Head of caudate nucleus (tissue), 42 donors: ENCODE data around the gene OPRL1.

Source experiments
- DNase-seq, 42 donors: peaks; one replicate each; pipeline versions ENCODE4 v3.0.0 to v3.0.0-alpha.2; 2020 to 2021; ENCODE audit warnings: mixed read lengths in 7 of 42
- intact Hi-C: fragments of 100-400 bp; cut with DNase I; formaldehyde crosslinking; loops from one replicate; pipeline ENCODE4 v1.15.0; 2022

The OPRL1 gene

DNA sequence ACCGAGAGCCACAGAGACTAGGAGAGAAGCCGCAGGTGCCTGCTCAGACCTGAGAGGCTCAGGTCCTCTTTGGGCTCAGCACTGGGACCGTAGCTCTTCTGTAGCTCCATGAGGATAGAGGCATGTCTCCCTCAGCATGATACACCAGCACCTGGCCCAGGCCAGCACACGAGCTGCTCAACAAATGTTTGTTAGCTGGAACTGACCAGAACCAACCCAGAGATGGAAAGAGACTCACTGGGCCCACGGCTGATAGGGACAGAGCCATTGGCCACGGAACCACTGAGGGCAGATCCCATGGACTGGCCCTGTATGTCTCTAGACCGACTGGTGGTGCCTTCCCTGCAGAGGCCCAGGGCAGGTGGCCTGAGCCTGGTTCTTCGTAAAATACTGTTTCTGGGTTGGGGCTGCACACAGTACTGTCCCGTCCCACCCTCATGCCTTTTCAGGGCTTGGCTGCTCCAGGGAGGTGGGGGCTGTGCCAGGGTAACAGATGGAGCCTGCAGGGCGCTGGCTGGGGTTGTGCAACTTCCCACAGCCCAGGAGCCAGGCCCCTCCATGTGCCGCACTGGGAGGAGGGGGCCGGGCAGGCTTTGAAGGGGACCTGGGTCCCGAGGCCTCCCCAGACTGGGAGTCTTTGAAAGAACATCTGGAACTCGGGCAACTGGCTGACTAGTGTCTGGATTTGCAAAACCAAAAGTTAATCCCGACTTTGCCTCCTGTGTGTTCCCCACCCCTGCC lies 38.7 kb upstream of the OPRL1 start:
- intact Hi-C loops: no loop called here
- no peak for DNase-seq

DNA sequence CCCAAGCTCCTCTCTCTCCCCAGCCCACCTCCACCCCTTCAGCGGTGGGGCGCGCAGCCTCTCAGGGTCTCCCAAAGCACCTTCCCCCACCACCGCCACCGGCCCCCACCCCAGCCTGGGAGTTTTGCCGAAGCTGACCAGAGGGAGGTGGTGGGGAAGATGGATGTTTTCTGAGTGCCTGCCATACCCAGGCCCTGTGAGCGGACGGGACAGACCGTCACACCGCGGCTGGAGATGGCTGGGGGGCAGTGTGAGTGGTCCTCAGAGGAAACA lies 38.2 kb upstream of the OPRL1 start:
- DNase-seq: no peak
- intact Hi-C loops: no loop called here

DNA sequence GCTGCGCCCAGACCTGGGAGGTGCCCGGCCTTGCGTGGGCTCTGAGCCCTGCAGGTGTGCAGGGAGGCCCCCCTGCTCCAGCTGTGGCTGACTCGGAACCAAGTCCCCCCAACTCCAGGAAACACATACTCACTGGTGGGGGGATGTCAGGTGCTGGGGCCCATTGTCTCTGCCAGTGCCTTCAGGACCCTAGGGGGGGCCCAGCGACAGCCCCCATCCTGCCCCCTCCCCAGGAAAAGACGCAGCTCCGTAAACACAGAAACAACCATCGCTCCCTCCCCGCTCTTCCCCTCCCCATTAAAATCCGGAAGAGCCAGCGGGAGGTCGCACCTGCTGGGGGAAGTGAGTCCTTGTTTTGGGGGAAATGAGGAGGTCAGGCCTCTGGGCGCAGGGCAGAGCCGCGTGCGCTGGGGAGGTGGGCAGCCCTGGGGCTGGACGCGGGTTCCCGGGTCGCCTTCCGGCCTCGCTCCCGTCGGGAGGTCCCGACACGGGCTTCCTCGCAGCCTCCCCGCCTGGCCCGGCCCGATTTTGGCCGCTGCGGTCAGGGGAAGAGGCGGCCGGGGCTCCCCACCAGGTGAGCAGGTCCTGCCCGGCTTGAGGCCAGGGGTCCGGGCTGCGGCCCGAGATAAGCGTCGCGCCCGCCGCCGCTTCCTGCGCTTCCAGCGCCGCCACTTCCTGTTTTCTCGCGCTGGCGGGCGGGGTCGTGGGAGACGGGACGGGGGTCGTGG lies 37.7 kb upstream of the OPRL1 start:
- no peak for DNase-seq
- intact Hi-C loops: no loop called here

DNA sequence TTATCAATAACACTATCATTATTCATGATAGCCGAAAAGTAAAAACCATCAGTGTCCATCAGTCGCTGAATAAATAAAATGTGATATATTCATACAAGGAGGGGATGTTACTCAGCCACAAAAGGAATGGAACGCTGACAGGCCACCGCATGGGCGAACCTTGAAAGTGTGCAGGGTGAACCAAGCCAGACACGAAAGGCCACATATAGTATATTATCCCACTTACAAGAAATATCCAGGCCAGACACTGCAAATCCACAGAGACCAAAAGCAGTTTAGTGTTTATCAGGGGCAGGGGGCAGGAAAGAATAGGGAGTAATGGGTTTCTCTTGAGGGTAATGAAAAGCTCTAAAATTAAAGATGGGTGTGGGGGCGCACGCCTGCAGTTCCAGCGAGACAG lies 36.1 kb upstream of the OPRL1 start:
- DNase-seq: no peak
- intact Hi-C loops: no loop called here

DNA sequence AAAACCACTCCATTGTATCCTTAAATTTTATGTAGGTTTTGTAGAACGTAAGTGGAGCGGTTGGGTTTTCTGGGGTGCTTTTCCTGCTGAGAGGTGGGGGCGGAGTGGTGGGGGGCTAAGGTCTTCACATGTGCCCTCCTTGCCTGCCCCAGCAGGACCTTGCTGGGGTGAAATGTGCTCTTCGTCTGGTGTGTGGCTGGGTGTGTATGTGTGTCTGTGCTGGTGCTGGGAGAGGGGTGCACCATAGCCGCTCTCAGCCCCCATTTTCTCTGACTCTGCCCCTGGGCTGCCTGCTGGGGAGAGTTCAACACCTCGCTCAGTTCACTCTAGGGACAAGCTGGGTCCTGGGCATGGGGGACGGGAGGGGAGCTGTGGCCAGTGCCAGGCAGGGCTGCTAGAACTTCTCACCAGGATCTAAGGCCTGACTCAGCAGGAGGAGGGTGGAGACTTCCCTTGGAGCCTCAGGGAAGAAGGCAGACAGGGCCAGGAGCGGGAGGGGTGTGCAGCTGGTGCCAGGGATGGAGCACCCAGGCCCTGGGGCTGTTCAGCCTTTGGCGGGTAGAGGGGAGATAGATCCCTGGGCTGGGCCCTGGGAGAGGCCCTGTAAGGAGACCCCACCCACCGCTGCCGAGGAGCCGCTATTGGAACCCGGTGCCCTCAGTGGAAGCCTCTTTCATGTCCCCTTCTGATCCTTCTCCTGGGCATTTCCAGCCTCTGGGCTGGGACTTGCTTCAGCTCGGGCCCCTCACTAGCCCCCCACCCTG lies 35.2 kb upstream of the OPRL1 start:
- no peak for DNase-seq
- intact Hi-C loops: no loop called here

DNA sequence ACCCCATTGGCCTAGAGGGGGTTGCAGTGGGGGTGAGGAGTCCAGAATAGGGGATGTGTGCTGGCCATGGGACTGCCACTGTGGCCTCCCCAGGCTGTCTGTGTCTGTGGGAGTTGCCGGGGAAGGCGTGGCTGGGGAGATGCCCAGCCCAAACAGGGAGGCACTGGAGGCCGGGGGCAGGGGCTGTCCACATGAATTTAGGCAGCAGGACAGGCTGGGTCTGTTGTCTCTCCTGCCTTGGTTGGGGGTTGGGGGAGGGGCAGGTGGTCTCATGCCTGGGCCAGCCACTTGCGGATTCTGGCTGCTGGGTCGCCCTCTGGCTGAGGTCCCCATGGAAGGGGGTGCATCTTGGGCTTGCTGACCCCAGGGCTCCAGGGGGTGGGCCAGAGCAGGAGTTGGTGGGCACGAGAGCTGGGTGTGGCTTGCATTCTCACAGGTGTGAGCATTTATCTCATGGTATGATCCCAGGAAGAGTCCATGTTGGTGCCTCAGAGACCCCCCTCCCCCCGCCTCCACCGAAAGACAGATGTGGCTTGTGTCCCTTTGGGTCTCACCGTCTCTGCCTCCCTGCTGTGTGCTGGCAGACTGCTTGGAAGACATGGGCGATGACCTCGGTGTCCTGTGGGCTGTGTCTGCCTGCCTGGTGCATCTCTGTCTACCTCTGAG lies 34.4 kb upstream of the OPRL1 start:
- intact Hi-C loops: no loop called here
- no peak for DNase-seq

DNA sequence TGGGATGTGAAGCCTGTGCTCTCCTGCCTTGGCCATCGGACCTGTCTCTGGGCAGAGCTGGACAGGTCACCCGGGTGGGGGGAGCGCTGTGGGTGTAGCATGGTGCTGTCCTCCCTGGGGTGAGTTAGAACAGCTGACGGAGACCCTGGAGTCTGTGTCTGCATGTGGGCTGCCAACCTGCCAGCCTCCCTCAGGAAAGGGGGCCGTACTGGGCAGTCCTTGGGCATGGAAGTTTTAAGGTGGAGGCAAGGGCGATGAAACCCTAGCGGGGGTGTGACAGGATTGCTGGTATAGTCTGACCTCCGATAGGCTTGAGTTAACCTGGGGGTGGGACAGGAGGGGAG lies 32.9 kb upstream of the OPRL1 start:
- intact Hi-C loops: no loop called here
- no peak for DNase-seq

DNA sequence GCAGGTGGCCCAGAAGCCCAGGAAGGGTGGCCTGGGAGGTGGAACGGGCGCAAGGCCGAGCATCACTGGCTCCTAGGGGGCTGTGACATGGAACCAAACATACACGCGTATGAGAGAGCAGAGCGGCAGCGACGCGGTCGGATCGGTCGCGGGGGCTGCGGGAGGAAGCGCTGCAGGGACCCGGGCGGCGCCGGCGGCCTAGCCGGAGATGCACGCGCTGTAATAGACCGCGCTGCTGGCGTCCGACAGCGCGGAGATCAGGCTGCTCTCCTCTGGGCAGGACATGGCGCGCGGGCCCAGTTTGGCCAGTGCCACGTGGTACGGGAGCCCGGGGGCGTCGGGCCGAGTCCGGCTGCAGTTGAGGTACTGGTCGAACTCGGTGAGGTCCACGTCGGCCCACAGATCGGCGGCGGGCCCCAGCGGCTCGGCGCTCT lies 31.9 kb upstream of the OPRL1 start:
- intact Hi-C loops: no loop called here
- DNase-seq: no peak

DNA sequence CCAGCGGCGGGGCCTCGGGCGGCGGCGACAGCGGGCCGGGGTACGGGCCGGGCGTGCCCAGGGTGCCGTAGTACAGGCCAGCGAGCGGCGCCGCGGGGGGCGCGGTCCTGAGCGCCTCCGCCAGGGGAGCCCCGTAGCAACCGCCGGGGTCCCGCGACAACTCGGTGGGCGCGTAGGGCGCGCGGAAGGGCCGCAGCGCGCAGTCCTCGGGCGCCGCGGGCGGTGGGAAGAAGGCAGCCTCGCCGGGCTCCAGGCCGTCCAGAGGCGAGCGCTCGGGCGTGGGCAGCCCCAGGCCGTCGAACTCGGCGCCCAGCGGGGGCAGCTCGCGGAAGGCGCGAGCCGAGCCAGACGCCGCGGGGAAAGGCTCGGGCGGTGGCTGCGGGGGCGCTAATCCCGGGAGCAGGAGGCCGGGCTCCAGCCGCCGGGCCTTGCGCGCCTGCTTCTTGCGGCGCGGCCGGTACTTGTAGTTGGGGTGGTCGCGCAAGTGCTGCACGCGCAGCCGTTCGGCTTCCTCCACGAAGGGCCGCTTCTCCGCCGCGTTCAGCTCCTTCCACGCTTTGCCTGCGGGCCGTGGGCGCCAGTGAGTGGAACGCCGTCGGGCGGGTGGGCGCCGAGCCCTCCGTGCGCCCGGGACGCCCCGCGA lies 31.4 kb upstream of the OPRL1 start:
- intact Hi-C loops: no loop called here
- no peak for DNase-seq

DNA sequence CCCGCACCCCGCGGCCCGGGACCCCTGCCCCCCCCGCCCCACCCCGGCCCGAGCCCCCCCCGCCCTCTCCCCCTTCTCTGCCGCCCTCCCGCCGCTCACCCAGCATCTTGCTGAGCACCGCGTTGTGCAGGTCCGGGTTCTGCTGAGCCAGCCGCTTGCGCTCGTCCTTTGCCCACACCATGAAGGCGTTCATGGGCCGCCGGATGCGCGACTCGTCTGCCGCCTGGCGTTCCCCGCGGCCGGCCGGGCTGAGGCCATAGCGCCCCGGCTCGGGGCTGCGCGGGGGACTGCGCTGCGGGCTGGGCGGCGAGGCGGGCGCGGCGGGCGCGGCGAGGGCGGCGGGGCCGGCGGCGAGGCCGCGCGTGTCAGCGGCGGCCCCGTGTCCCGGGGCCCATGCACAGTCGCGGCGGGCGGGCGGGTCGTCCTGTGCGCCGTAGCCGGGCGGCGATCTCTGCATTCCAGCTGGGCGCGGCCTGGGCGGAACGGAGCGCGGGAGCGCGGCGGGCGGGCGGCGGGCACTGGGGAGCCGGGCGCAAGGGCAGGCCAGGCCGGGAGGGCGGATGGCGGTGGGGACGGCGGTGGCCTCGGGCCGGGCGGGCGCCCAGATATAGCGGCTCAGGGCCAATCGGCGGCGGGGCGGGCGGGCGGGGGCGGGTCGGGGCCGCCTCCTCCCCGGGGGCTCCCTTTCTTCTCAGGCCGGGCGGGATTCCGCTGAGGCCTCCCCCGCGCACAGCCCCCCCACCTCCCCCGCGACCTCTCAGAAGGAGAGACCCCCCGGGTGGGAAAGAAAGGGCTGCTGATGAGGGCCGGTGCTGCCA lies 30.6 kb upstream of the OPRL1 start, which contains the start of gene SOX18:
SOX18 (minus strand) TSS at position 580 of the 818 bp plus-strand sequence; CDS start at position 457, 123 bp downstream.
- no peak for DNase-seq
- intact Hi-C loops: no loop called here

DNA sequence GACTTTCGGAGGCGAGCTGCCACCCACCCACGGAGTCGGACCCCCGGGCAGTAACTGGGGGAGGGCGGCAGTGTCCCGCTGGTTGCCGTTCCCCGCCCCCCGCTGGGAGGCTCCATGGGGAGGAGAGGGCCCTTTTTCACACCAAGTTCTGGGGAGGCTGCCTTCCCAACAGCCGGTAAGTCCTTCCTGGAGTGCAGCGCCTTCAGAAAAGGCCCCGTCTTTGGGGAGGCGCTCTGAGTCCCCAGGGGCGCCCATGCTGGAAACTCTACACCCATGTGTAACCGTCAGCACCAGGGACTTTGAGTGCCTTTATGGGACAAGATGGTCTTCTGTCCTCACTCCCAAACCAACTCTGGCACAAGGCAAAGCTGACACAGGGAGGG lies 30.0 kb upstream of the OPRL1 start:
- intact Hi-C loops: no loop called here
- no peak for DNase-seq

DNA sequence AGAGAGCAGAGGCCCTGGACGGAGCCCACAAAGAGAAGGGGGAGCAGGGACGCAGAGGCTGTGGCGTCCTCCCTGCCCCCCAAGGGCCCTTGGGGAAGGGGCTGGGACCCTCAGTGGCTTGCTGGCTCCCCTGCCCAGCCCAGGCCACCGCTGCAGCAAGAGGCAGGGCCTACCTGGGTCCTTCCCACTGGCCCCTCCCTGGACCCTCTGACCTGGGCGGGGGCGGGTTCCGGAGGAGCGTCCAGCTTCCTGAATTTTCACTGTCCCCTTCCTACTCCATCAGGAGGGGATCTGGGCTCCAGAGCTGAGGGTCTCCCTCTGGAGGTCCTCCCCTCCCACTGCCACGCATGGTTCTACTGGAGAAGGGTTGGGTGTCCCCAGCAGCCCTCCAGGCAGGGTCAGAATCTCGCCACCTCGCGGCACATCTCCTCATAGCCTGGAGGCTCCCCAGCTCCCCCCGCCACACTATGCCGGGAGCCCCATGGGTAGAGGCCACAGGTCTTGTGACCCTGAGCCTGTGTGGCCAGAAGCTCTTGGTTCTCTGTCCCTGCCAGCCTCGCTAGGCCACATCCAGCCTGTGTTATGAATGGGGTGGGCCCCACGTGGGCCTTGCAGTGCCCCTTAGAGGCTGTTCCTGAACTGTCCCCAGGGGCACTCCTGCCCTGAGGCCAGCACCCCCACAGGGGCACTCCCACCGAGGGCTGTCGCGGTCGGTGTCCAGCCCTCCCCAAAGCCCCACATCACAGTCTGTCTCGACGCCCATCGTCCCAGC lies 29.4 kb upstream of the OPRL1 start:
- intact Hi-C loops: no loop called here
- DNase-seq: no peak

DNA sequence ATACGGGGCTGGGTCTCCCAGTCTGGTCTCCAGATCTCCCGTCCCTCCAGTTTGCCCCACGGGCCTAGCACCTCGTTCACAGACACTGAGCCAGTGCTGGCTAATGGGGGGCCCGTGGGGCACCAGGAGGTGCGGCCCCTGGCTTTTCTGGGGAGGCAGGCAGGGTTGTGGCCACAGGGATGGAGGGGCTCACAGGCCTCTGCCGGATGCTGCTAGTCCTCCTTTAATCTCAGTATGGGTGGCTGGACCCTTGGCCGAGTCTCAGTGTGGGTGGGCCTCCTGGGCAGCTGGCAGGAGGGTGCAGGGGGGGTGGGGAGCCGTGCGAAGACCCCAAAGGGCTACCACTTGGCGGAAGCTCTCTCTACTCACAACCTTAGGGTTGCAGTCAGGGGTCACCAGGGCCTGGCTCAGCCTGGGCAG lies 28.8 kb upstream of the OPRL1 start:
- no peak for DNase-seq
- intact Hi-C loops: no loop called here

DNA sequence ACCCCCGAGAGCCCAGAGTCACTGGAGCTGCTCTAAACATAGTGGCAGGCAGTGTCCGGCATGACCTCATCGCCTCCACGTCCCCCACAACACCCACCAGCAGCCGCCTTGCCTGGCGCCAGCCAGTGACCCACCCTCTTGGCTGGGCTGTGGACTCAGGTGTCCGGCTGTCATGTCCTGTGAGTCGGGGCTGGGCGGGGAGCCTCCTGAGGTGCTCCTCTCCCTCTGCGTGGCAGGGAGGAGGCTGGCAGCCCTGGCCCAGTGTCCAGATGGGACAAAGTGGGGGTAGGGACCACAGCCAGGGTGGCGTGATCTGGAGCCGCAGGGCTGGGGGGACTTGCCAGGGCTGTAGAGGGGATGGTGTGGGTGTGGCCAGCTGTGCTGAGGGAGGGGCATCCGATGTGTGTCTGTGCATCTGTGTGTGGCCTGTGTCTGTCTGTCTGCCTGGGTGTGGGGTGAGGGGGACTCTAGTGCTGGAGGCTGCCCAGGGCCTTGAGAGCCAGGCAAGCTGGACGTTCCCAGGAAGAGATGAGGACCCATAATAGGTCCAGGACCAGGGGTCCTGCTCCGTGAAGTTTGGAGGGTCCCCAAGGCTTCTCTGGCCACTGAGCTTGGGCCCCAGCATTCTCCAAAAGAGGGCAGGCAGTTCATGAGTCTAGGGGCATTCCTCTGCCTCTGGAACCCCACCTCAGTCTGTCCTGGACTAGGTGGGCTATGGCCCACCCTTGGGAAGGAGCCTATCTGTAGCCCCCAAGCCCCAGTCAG lies 28.1 kb upstream of the OPRL1 start:
- DNase-seq: no peak
- intact Hi-C loops: no loop called here

DNA sequence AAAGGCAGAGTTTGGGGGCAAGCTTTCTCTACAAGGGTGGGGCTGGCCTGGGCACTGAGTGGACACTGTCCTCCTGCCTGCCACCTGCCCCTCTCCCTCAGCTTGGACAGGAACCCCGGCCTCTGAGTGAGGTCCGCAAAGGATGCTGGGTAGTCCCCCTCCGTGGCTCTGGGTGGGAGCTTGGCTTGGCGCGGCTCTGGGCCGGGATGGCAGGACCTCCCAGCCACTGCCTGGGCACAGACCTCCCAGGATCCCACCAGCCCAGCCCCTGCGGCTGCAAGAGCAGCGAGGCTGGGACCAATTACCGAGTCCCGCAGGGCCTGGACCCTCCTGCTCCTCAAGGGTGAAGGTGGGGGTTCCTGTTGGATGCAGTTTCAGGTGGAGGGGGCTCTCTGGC lies 27.6 kb upstream of the OPRL1 start:
- intact Hi-C loops: no loop called here

DNA sequence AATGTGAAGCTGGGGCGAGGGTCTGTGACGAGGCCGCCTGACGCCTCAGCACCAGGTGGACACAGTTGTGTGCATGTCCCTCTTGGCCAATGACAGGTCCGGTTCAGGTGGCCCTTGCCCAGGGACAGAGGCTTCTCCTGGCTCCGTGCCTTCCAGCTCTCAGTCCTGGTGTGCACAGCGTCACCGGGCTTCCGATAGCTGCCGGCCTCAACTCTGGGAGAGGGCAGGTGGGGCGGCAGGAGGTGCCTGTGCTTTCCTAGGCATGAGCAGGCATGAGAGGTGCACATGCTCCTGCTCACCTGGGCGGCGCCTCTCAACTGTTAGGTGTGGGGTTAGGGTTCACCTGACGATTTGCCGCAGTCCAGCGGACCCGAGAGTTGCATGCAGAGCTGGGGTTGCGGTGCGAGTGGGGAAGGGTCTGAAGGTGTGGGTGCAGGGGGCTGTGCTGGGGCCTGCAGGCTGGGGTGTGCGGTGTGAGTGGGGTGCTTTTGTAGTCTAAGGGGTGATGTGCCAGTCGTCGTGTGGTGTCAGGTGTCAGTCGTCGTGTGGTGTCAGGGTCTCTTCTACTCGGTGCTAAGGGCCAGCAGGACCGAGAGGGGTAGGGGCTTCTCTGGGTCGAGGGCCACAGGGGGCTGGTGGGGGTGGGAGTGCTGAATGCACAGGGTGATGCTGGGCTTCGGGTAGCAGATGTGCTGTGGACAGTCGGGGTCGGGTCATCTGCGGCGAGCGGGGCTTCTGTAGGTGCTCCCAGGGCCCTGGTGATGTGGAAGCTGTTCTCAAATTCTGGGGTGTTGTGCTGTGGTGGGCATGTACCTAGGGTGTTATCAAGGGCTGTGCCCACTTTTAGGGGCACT lies 26.7 kb upstream of the OPRL1 start:
- intact Hi-C loops: no loop called here
- no peak for DNase-seq

More for the DNA sequence above, 27.6 kb upstream of the OPRL1 start:
- DNase-seq: no peak
